HFFc6 (cell line): ENCODE measurements around the gene CCDC92. TPM values are rescaled to one million over a fixed set of nuclear protein-coding genes. Genes with fewer than 3 reads are reported as not detected.

ENCODE experiments used
- DNase-seq: peaks from one replicate; pipeline ENCODE4 v3.0.0-alpha.2; 2018
- H3K27ac Mint-ChIP-seq: 2 replicates; pipeline ENCODE4 v1.8.0; 2020; ENCODE audit warnings: mild to moderate bottlenecking, mixed read lengths
- H3K27me3 Mint-ChIP-seq: 2 replicates; pipeline ENCODE4 v1.8.0; 2021; ENCODE audit warnings: mild to moderate bottlenecking, moderate library complexity, mixed read lengths; ENCODE audit not compliant: insufficient read depth
- H3K36me3 Mint-ChIP-seq: 2 replicates; pipeline ENCODE4 v1.8.0; 2021; ENCODE audit warnings: low read depth, mixed read lengths
- H3K4me1 Mint-ChIP-seq: 2 replicates; pipeline ENCODE4 v1.8.0; 2020; ENCODE audit warnings: low read depth, mixed read lengths
- H3K4me3 Mint-ChIP-seq: 2 replicates; pipeline ENCODE4 v1.8.0; 2020; ENCODE audit warnings: mild to moderate bottlenecking, moderate library complexity, mixed read lengths
- H3K9me3 Mint-ChIP-seq: 2 replicates; pipeline ENCODE4 v1.8.0; 2020; ENCODE audit warnings: mild to moderate bottlenecking, mixed read lengths
- CTCF ChIP-seq: fragments of 200-600 bp; sonication (generic); IDR thresholded peaks from 2 replicates; pipeline ENCODE4 v1.5.0; 2021; ENCODE audit warnings: antibody characterized with exemption, mild to moderate bottlenecking
- total RNA-seq, 6 experiments: library from RNA; stranded (reverse); fragmentation: NEBNext Ultra II Directional; extraction: Animal tissue kit (Norgen Biotek cat#: 25700); gene quantifications; 2 replicates in 1 of 6; 3 replicates in 5 of 6; pipeline ENCODE4 v1.2.3, GENCODE V29; 2021

Gene CCDC92
- total RNA-seq, 6 experiments from 2014 or later = 48.3 to 55.1 (median 51.6) TPM

- Mint-ChIP-seq H3K4me1 (peaks cover 13% of the 10 kb centered on the region), H3K27me3 (no peaks in the 10 kb centered on the region; the same call in 1 of the 2 replicates), H3K9me3 (no peaks in the 10 kb centered on the region), H3K27ac (no peak overlapping the region), H3K36me3 (0 out of 2 replicates have a peak, but pooled peaks cover 8% of the 10 kb centered on the region), H3K4me3 (no peak overlapping the region)
- no peak for DNase-seq
- TF ChIP-seq CTCF = no peak
These were observed 13.8 kb downstream of the CCDC92 start for GRCh38 chr12:123958876-123959275.

GRCh38 chr12:123958462-123958861 lies 14.2 kb downstream of the CCDC92 start:
- 0 out of 2 replicates have a peak, but pooled peaks cover 8% of the 10 kb centered on the region for H3K36me3 Mint-ChIP-seq
- DNase-seq = no peak
- peaks cover 13% of the 10 kb centered on the region for H3K4me1 Mint-ChIP-seq
- H3K9me3 Mint-ChIP-seq = no peaks in the 10 kb centered on the region
- H3K4me3 Mint-ChIP-seq = no peak overlapping the region
- no peak for TF ChIP-seq CTCF
- H3K27me3 Mint-ChIP-seq = no peaks in the 10 kb centered on the region; the same call in 1 of the 2 replicates
- no peak overlapping the region for H3K27ac Mint-ChIP-seq

GRCh38 chr12:123957196-123957595 lies 15.4 kb downstream of the CCDC92 start:
- Mint-ChIP-seq H3K27ac (no peak overlapping the region), H3K9me3 (no peaks in the 10 kb centered on the region), H3K4me1 (peaks cover 23% of the 10 kb centered on the region), H3K27me3 (no peaks in the 10 kb centered on the region; the same call in 1 of the 2 replicates), H3K36me3 (peaks cover 8% of the 10 kb centered on the region; the same call in 1 of the 2 replicates), H3K4me3 (no peak overlapping the region)
- TF ChIP-seq CTCF = no peak
- DNase-seq = no peak

GRCh38 chr12:123956249-123956648 lies 16.4 kb downstream of the CCDC92 start:
- DNase-seq = no peak
- no peak overlapping the region for H3K27ac Mint-ChIP-seq
- H3K4me3 Mint-ChIP-seq = no peak overlapping the region
- no peak for TF ChIP-seq CTCF
- no peaks in the 10 kb centered on the region for H3K9me3 Mint-ChIP-seq
- H3K36me3 Mint-ChIP-seq = peaks cover 8% of the 10 kb centered on the region; the same call in 1 of the 2 replicates
- H3K4me1 Mint-ChIP-seq = peaks cover 29% of the 10 kb centered on the region
- no peaks in the 10 kb centered on the region; the same call in 1 of the 2 replicates for H3K27me3 Mint-ChIP-seq

GRCh38 chr12:123954647-123955350 lies 17.8 kb downstream of the CCDC92 start:
- Mint-ChIP-seq H3K4me3 (no peak overlapping the region), H3K36me3 (peaks cover 12% of the 10 kb centered on the region), H3K27ac (no peak overlapping the region), H3K9me3 (no peaks in the 10 kb centered on the region), H3K27me3 (no peaks in the 10 kb centered on the region; the same call in 1 of the 2 replicates), H3K4me1 (peaks cover 24% of the 10 kb centered on the region)
- no peak for DNase-seq
- no peak for TF ChIP-seq CTCF
